CD4-positive, alpha-beta T cell treated with Interferon gamma for 1 hour (primary cell): ENCODE results near the gene VAMP2.
A peak's percentile ranks its signal among the peaks of the same experiment; 100 is the strongest.

Experiments used
- DNase-seq: peaks from one replicate; pipeline ENCODE4 v3.0.0-alpha.2; 2020

VAMP2 gene

DNA sequence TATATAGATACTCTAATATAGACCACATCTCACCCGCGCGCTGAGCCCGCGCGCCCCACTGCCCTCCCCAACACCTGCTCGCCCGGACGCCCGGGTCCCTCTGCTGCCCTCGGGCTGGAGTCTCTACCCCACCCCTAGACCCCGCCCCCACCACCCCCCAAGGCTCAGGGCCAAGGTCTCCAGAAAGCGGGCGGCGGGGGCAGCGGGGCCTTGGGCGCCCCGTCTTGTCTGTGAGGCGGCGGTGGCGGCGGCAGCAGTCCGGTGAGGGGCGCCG is 41.4 kb downstream of the VAMP2 start:
- no peak for DNase-seq

- peak; percentile 70 for DNase-seq
Measured at GRCh38 chr17:8120520-8121406, 42.0 kb downstream of the VAMP2 start.

DNA sequence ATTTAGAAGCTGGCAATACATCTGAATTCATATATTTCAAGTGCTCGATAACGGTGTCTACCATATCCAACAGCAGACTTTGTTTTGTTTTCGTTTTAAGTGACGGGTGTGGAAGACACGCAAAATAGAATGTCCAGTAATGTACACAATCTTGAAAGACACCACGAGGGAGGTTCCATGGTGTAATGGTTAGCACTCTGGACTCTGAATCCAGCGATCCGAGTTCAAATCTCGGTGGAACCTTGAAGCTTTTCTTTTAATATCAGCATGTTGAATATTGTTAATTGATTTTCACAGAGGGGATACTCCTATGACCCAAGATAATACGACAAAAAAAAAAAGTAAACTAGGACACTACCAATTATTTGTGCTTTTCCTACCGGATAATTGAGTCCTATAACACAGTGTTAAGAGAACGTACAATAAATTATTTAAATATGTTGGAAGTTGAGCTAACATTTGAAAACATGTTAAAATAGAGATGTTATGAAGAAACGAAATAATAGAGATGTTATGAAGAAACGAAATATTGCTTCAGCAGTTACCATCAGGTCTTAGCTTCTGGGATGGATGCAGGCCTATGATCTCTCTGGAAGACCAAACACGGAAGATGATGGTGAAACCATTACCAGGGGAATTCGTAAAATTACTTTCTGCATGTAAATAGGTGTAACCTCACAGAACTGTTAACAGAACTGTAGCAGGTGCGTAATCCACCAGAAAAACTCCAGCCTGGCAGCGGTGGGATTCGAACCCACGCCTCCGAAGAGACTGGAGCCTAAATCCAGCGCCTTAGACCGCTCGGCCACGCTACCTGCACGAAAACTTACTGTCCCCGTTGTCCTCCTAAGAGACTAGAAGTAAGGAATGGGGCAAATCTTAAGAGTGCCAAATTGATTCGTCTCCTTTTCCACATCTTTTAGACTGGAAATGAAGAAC is 42.9 kb downstream of the VAMP2 start:
- DNase-seq = peak; percentile 83

DNA sequence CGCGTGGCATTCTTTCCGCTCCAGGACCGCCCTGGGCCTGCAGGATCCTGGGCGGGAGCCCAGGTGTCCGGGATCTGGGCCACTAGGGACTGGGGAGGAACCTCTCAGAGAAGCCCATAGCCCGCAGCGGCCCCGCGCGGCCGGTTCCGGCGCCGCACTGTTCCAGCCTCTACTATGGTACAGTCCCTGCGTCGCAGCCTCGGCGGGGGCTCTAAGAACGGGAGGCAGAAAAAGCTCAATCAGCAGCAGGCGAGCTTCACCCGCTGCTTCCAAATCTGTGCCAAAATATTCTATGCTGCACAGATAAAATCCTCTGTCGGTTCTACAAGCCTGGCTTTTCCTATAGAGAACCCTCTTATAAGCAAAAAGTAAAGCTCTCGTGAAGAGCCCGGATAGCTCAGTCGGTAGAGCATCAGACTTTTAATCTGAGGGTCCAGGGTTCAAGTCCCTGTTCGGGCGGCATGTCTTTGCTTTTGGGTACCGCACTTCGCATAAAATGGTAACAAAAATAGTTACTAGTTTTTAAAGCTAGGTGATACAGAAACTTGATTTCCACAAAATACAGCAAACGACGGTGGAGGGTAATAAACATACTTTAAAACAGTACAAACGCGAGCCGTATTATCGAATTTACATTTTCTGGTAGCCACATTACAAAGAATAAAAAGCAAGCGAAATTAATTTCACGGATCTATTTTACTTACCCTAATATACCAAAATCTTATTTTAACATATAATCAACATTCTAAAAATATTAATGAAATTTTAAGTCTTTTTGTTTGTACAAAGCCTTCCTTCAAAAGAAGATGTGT is 43.8 kb downstream of the VAMP2 start:
- DNase-seq = peak; percentile 83

GRCh38 chr17:8117980-8118768 is 44.6 kb downstream of the VAMP2 start, which contains the start of gene ALOXE3:
Gene ALOXE3 (minus strand): TSS chr17:8118514. CDS start chr17:8117990, 524 bp downstream.
- DNase-seq = no peak

GRCh38 chr17:8117367-8117979 is 45.3 kb downstream of the VAMP2 start:
- DNase-seq = no peak

GRCh38 chr17:8116776-8117175 is 46.0 kb downstream of the VAMP2 start:
- DNase-seq = no peak

DNA sequence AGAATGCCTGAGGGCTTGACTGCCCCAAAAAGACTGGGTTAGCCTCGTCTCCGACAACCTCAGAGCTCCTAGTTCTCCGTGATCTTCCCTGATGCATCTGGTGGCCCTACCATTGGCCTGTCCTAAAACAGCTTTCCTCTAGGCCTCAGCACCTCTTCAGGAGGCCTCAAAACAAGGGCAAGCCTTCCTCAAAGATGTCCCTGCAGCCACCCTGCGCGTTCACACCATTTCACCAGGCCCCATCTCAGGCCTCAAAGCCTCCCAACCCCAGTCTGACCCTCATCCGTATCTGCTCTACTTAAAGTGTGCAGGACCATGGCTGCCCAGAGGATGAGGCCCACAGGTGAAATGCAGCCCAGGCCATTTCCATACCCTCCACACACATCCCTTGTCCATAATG is 51.8 kb downstream of the VAMP2 start:
- no peak for DNase-seq

DNA sequence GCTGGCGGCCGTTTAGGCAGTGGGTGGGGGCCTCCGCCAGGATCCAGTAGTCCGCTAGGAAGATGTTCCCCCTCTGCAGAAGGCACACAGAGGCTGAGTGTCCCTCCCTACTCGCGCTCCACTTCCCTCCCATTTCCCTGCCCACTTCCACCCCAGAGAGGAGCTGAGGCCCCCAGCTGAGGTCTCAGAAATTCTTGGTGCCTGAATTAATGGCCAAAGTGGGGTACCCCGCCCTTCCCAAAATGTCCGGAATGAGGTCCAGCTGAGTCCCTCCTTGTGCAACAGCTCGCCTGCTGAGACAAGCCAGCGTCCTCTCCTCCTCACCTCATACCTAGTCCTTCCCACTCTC is 52.3 kb downstream of the VAMP2 start:
- DNase-seq = no peak

DNA sequence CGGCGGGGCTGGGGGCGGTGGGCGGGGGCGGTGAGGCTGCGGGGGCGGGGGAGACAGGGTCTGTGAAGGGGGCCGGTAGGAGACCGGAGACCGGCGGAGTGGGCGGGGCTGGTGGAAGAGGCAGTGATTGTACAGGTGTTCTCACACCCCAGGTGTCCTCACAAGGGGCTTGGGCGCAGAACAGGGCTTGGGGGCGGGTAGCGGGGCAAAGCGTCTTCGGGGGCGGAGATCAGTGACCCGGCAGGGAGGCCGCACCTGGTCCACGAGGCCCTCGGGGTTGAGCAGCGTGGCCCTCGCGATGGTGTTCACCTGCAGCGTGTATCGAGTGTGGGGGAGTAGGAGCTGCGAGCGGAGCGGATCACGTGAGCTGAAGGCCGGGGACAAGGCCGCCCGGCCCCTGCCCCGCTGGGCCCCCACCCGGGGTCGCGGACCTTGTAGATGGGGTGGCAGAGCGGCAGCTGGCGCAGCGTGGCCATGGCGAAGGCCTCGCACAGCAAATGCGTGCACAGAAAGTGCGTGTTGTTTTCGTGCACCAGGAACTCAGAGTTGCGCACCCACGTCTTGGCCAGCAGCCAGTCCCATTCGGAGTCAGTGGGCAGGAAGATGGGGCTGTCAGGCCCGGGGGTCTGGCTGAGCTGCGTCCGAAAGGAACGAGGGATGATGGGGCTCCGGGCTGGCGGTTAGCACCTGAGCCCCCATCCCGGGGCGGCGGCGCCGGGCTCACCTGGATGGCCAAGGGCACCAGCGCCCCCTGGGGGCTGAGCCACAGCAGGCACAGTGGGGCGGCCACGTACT is 52.9 kb downstream of the VAMP2 start:
- DNase-seq = peak; percentile 76
